Measurements from ENCODE around the gene CMTM3. TPM values are rescaled to one million over a fixed set of nuclear protein-coding genes. Genes with fewer than 3 reads are reported as not detected.

CMTM3 gene
- total RNA-seq, 2 donors from 2014 or later = 43.8 to 49.7 TPM

DNA sequence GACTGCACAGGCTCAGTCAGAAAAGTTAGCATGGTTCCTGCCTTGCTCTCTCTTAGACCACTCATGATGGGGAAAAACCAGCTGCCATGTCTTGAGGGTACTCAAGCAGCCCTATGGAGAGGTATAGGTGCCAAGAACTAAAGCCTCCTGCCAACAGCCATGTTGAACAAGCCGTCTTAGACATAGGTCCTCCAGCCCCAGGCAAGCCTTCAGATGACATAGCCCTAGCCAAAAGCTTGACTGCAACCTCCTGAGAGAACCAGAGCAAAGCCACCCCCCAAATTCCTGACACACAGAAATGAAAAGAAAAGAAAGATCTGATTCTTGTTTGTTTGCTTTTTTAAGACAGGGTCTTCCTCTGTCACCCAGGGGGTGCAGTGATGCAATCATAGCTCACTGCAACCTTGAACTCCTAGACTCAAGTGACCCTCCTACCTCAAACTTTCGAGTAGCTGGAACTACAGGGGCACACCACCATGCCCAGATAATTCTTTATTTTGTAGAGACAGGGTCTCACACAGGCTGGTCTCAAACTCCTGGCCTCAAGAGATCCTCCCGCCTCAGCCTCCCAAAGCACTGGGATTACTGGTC lies 36.3 kb downstream of the CMTM3 start:
- Mint-ChIP-seq H3K9me3 (no peaks in the 10 kb centered on the region), H3K27ac (no peak overlapping the region), H3K36me3 (no peaks in the 10 kb centered on the region), H3K27me3 (peaks cover 7 to 9% of the 10 kb centered on the region in 2 donors), H3K4me1 (ENCODE audit: low read depth in 2 of 2) (no peaks in the 10 kb centered on the region), H3K4me3 (no peak overlapping the region)
- DNase-seq (ENCODE audit: low spot score) = no peak
- ATAC-seq = no peak

GRCh38 chr16:66641387-66641786 lies 36.9 kb downstream of the CMTM3 start:
- Mint-ChIP-seq H3K27ac (no peak overlapping the region), H3K36me3 (no peaks in the 10 kb centered on the region), H3K4me3 (no peak overlapping the region), H3K4me1 (ENCODE audit: low read depth in 2 of 2) (no peaks in the 10 kb centered on the region), H3K27me3 (peaks cover 7 to 9% of the 10 kb centered on the region in 2 donors), H3K9me3 (no peaks in the 10 kb centered on the region)
- no peak for DNase-seq (ENCODE audit: low spot score)
- no peak for ATAC-seq

GRCh38 chr16:66647866-66648265 lies 43.4 kb downstream of the CMTM3 start:
- DNase-seq (ENCODE audit: low spot score) (no peak), ATAC-seq (no peak)
- H3K4me3 Mint-ChIP-seq = no peak overlapping the region
- peaks cover 12 to 13% of the 10 kb centered on the region in 2 donors for H3K4me1 Mint-ChIP-seq (ENCODE audit: low read depth in 2 of 2)
- H3K9me3 Mint-ChIP-seq = no peaks in the 10 kb centered on the region
- no peak overlapping the region for H3K27ac Mint-ChIP-seq
- H3K36me3 Mint-ChIP-seq = no peaks in the 10 kb centered on the region
- H3K27me3 Mint-ChIP-seq = no peaks in the 10 kb centered on the region

- DNase-seq (ENCODE audit: low spot score) = no peak
- Mint-ChIP-seq H3K27ac (no peak overlapping the region), H3K4me1 (ENCODE audit: low read depth in 2 of 2) (peaks cover 15 to 16% of the 10 kb centered on the region in 2 donors), H3K27me3 (no peaks in the 10 kb centered on the region), H3K4me3 (no peak overlapping the region), H3K36me3 (no peaks in the 10 kb centered on the region), H3K9me3 (no peaks in the 10 kb centered on the region)
- ATAC-seq = no peak
These were observed 44.7 kb downstream of the CMTM3 start for GRCh38 chr16:66649167-66649566.

DNA sequence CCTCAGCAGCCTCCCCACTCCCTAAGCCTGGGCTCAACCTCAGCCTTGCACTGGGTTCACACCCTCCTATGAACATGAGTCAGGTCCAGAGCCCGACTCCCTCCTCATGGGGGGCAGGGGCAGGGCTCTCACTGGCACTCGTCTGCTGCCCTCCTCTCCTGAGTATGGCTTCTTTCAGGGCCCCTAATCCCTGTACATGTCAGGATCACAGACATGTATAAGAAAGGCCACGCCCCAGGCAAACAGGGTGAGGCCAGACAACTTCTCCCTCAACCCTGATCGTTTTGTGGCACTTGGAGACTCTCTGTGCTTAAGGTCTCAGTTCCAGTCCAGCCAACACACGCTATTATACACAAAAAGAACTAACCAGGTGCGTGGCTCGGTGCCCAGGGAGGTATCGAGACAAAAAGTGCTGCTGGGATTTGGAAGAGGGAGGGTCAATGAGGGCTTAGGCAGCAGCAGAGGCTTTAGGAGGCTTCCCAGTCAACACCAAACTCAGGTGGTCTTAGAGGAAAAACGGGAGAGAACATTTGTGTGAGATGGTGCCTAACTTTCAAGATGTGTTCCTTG lies 45.2 kb downstream of the CMTM3 start:
- Mint-ChIP-seq H3K9me3 (no peaks in the 10 kb centered on the region), H3K4me1 (ENCODE audit: low read depth in 2 of 2) (peaks cover 15 to 16% of the 10 kb centered on the region in 2 donors), H3K36me3 (no peaks in the 10 kb centered on the region), H3K27ac (no peak overlapping the region), H3K4me3 (no peak overlapping the region), H3K27me3 (no peaks in the 10 kb centered on the region)
- DNase-seq (ENCODE audit: low spot score) (no peak), ATAC-seq (no peak)

GRCh38 chr16:66650707-66651473 lies 46.4 kb downstream of the CMTM3 start:
- Mint-ChIP-seq H3K4me1 (ENCODE audit: low read depth in 2 of 2) (peaks cover 15 to 16% of the 10 kb centered on the region in 2 donors), H3K36me3 (no peaks in the 10 kb centered on the region), H3K9me3 (no peaks in the 10 kb centered on the region), H3K27me3 (no peaks in the 10 kb centered on the region), H3K4me3 (peak overlapping the region; percentile 32), H3K27ac (no peak overlapping the region)
- DNase-seq (ENCODE audit: low spot score) (peak; percentile 85), ATAC-seq (peak; percentile 87 to 91)

DNA sequence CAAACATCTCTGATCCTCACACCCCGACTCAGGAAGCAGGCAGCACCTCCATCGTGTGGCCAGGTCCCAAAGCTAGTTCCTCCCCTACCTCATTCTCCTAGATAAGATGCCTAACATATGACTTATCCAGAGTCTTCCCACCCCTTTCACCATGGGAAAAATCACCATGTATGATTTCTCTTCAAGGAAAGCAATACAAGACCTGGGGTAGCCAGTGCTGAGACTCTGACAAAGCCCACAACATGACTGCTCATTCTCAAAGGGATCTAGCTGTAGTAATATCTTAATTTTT lies 46.9 kb downstream of the CMTM3 start:
- Mint-ChIP-seq H3K4me3 (no peak overlapping the region), H3K4me1 (ENCODE audit: low read depth in 2 of 2) (peaks cover 15 to 16% of the 10 kb centered on the region in 2 donors), H3K9me3 (no peaks in the 10 kb centered on the region), H3K36me3 (no peaks in the 10 kb centered on the region), H3K27me3 (peaks cover 0 to under 1% of the 10 kb centered on the region in 2 donors), H3K27ac (no peak overlapping the region)
- no peak for ATAC-seq
- DNase-seq (ENCODE audit: low spot score) = no peak

- no peaks in the 10 kb centered on the region for H3K36me3 Mint-ChIP-seq
- no peak for ATAC-seq
These were observed 47.5 kb downstream of the CMTM3 start for GRCh38 chr16:66651965-66652364.

GRCh38 chr16:66652661-66653360 lies 48.3 kb downstream of the CMTM3 start:
- Mint-ChIP-seq H3K4me3 (no peak overlapping the region), H3K27ac (no peak overlapping the region), H3K4me1 (ENCODE audit: low read depth in 2 of 2) (peaks cover 15 to 16% of the 10 kb centered on the region in 2 donors), H3K36me3 (no peaks in the 10 kb centered on the region), H3K27me3 (peaks cover 2 to 6% of the 10 kb centered on the region in 2 donors), H3K9me3 (no peaks in the 10 kb centered on the region)
- no peak for DNase-seq (ENCODE audit: low spot score)
- ATAC-seq = no peak

More at GRCh38 chr16:66651965-66652364, 47.5 kb downstream of the CMTM3 start:
- H3K27ac Mint-ChIP-seq = no peak overlapping the region
- no peaks in the 10 kb centered on the region for H3K9me3 Mint-ChIP-seq
- no peak overlapping the region for H3K4me3 Mint-ChIP-seq
- peaks cover 2 to 6% of the 10 kb centered on the region in 2 donors for H3K27me3 Mint-ChIP-seq
- DNase-seq (ENCODE audit: low spot score) = no peak
- peaks cover 15 to 16% of the 10 kb centered on the region in 2 donors for H3K4me1 Mint-ChIP-seq (ENCODE audit: low read depth in 2 of 2)

GRCh38 chr16:66653581-66654350 lies 49.3 kb downstream of the CMTM3 start:
- no peak overlapping the region for H3K4me3 Mint-ChIP-seq
- H3K27me3 Mint-ChIP-seq = peaks cover 6 to 12% of the 10 kb centered on the region in 2 donors
- ATAC-seq = no peak
- H3K4me1 Mint-ChIP-seq (ENCODE audit: low read depth in 2 of 2) = peaks cover 15 to 16% of the 10 kb centered on the region in 2 donors
- no peak for DNase-seq (ENCODE audit: low spot score)
- H3K27ac Mint-ChIP-seq = no peak overlapping the region
- no peaks in the 10 kb centered on the region for H3K9me3 Mint-ChIP-seq
- H3K36me3 Mint-ChIP-seq = no peaks in the 10 kb centered on the region

- Mint-ChIP-seq H3K27me3 (peaks cover 9 to 29% of the 10 kb centered on the region in 2 donors), H3K9me3 (no peaks in the 10 kb centered on the region), H3K27ac (no peak overlapping the region), H3K4me3 (no peak overlapping the region), H3K36me3 (no peaks in the 10 kb centered on the region), H3K4me1 (ENCODE audit: low read depth in 2 of 2) (peaks cover 6 to 7% of the 10 kb centered on the region in 2 donors)
- ATAC-seq = no peak
- DNase-seq (ENCODE audit: low spot score) = no peak
These were observed 52.0 kb downstream of the CMTM3 start for GRCh38 chr16:66656547-66656946.

DNA sequence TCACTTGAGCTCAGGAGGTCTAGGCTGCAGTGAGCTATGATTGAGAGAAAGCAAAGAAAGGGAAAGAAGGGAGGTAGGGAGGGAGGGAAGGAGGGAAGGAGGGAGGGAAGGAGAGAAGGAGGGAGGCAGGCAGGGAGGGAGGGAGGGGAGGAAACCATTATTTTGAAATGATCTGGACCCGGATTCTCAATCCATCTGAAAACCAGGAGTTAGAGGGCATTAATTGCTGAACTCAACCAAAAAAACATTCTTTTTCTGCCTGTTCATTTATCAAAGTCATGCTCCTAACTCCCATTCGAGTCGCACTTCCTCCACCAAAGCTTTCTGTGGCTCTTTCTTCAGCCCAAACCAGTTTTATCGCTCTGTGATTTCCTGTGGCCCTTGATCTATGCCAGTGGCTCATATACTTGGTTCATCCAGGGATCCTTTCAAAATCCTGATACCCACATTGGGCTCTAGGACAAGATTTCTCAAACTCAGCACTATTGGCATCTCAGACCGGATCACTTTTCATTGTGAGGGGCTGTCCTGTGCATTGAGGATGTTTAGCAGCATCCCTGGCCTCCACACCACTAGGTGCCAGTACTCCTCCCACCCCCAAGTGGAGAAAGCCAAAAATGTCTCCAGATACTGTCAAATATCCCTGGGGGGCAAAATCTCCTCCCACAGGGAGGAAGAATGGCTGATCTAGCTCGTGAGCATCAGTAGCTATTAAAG lies 53.8 kb downstream of the CMTM3 start:
- Mint-ChIP-seq H3K27me3 (peaks cover 9 to 37% of the 10 kb centered on the region in 2 donors), H3K36me3 (no peaks in the 10 kb centered on the region), H3K4me1 (ENCODE audit: low read depth in 2 of 2) (peaks cover 0 to under 1% of the 10 kb centered on the region in 2 donors), H3K9me3 (no peaks in the 10 kb centered on the region), H3K27ac (no peak overlapping the region), H3K4me3 (no peak overlapping the region)
- no peak for ATAC-seq
- DNase-seq (ENCODE audit: low spot score) = no peak

GRCh38 chr16:66658860-66659190 lies 54.3 kb downstream of the CMTM3 start:
- H3K9me3 Mint-ChIP-seq = no peaks in the 10 kb centered on the region
- no peaks in the 10 kb centered on the region for H3K4me1 Mint-ChIP-seq (ENCODE audit: low read depth in 2 of 2)
- H3K27ac Mint-ChIP-seq = no peak overlapping the region
- ATAC-seq (no peak), DNase-seq (ENCODE audit: low spot score) (no peak)
- H3K4me3 Mint-ChIP-seq = no peak overlapping the region
- H3K27me3 Mint-ChIP-seq = peaks cover 9 to 37% of the 10 kb centered on the region in 2 donors
- H3K36me3 Mint-ChIP-seq = no peaks in the 10 kb centered on the region

Data from natural killer cell treated with Interleukin-12 subunit alpha and Interleukin-12 subunit beta and Interleukin-15 and Interleukin-18, amount 100 ng/mL, for 72 hours (primary cell).